Mammary epithelial cell (primary cell): ENCODE results near the gene CEP128.

Experiments used
- EZH2 ChIP-seq: IDR thresholded peaks from 2 replicates; pipeline ENCODE4 v1.6.1; 2012; ENCODE audit warnings: low read length, inconsistent platforms, borderline replicate concordance
- TF ChIP-seq, protein P1 (sequence below), 2 donors: IDR thresholded peaks in 1 of 2; conservative IDR thresholded peaks in 1 of 2; 2 replicates each; pipeline ENCODE4 v1.5.1; 2011 to 2012; ENCODE audit warnings: inconsistent platforms in 2 of 2, low read length in 2 of 2, mild to moderate bottlenecking in 2 of 2, control low read depth in 1 of 2, low read depth in 1 of 2; ENCODE audit not compliant: insufficient read depth in 1 of 2; ENCODE audit errors: extremely low read depth in 1 of 2

DNA sequence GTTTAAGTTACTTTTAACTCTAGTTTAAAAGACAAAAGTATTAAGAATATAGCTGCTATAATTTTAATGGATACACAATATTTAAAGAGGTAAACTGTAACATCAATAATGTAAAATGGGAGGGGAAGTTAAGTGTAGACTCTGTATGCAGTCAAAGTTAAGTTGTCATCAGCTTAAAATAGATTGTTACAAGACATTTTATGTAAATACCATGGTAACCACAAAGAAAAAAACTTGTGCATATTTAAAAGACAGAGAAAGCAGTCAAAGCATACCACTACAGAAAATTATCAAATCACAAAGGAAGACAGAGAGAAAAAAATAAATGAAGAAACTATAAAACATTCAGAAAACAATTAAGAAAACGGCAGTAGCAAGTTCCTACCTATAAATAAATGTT is 73.3 kb downstream of the CEP128 start:
- TF ChIP-seq, protein P1, sequence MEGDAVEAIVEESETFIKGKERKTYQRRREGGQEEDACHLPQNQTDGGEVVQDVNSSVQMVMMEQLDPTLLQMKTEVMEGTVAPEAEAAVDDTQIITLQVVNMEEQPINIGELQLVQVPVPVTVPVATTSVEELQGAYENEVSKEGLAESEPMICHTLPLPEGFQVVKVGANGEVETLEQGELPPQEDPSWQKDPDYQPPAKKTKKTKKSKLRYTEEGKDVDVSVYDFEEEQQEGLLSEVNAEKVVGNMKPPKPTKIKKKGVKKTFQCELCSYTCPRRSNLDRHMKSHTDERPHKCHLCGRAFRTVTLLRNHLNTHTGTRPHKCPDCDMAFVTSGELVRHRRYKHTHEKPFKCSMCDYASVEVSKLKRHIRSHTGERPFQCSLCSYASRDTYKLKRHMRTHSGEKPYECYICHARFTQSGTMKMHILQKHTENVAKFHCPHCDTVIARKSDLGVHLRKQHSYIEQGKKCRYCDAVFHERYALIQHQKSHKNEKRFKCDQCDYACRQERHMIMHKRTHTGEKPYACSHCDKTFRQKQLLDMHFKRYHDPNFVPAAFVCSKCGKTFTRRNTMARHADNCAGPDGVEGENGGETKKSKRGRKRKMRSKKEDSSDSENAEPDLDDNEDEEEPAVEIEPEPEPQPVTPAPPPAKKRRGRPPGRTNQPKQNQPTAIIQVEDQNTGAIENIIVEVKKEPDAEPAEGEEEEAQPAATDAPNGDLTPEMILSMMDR (conservative IDR thresholded peaks at IDR 0.05 in 1 of 2, IDR thresholded peaks at IDR 0.05 in 1 of 2; ENCODE audit: extremely low read depth in 1 of 2, insufficient read depth in 1 of 2, low read depth in 1 of 2, low read length in 2 of 2): no peak
- TF ChIP-seq EZH2: no peak
